HT1080 (cell line): Measurements from ENCODE around the gene LCLAT1. TPM values are rescaled to one million over a fixed set of nuclear protein-coding genes. Genes with fewer than 3 reads are reported as not detected.
"Not testable (repeated sequence)": the region's sequence is repeated elsewhere in the genome, so short reads cannot be mapped to it uniquely, and the experiment has no call there.

ENCODE experiments used
- DNase-seq: peaks from one replicate; pipeline ENCODE4 v3.0.0-alpha.2; 2015; ENCODE audit warnings: low read depth
- total RNA-seq: library from RNA; depleted of rRNA; stranded (reverse); fragments of >200 nt; shearing (Covaris generic); gene quantifications from 2 replicates; pipeline ENCODE4 v1.2.3, GENCODE V29; 2014

The LCLAT1 gene
- total RNA-seq, 1 experiment from 2014 or later, result 8.4 TPM

DNA sequence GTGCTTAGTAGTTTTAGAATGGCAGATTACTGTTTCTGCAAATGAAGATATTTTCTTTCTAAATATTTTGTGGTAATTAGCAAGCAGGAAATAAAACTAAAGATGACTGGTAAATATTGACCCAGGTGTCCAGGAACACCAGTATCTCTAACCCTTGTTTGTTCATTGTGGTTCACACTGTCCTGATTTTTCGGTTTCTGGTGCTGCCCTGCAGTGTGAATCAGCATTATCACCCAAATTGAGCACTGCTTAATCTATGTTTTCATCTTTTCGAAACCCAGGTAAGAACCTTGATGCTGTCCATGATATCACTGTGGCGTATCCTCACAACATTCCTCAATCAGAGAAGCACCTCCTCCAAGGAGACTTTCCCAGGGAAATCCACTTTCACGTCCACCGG, 192.8 kb downstream of the LCLAT1 start:
- DNase-seq, result no peak

DNA sequence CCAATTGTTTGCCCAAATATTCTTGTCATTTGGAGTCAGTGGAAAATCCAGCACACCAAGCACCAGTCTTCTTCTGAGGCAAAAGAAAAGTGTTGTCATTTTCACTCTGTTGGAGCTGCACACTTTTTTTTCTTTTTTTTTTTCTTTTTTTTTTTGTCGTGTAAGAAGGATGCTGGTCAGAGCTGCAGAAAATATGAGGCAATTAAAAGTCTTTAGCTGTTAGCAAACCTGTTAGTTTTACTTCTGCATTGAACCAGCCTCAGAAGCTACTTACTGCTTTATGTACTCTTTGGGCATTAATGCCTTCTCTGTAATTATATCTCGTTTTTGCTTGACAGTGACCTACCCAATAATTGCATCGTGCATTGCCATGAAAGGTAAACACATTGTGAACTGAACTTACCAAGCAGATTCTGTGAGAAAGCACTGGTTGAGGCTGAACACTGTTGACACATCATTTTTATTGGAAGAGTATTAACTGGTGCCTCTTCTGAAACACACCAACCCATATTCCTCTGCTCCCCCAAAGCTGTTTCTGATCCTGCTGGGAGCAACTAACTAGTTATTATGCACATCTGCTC, 194.8 kb downstream of the LCLAT1 start:
- no peak for DNase-seq

DNA sequence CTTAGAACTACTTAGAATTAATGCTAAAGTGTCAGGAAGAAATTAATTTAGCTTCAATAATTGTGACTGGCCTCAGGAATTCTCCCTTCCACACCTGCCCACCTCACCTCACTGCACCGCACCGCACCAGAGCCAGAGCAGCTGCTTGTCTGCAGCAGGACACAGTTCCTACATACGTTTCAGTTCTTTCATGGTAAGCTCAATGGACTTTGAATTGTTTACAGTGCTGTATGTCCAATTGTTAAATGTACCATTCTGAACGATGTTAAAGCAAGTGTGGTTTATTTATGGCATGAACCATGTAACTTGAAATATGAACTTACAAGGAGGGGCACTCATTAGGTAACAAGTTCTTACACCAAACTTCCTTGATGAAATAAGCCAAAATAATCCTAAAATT, 196.0 kb downstream of the LCLAT1 start:
- DNase-seq, result not testable (repeated sequence)

DNA sequence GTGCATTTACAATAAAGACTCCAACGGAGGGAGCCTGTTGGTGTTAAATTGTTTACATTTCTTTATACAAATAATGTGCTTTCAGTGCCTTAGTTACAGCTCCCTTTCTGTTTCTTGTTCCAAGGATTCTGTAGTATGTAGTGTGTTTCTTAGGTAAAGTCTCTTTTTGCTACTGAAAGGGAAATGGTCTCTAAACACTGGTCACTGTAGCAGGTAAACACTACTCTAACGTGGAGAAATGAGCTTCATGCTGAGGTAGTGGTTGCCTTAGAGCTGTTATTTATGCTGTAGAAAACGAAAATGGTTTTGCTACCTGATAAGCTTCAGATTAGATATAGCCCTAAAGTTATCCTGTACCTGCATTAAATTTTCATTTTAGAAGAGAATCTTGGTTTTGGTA, 196.6 kb downstream of the LCLAT1 start:
- no peak for DNase-seq

DNA sequence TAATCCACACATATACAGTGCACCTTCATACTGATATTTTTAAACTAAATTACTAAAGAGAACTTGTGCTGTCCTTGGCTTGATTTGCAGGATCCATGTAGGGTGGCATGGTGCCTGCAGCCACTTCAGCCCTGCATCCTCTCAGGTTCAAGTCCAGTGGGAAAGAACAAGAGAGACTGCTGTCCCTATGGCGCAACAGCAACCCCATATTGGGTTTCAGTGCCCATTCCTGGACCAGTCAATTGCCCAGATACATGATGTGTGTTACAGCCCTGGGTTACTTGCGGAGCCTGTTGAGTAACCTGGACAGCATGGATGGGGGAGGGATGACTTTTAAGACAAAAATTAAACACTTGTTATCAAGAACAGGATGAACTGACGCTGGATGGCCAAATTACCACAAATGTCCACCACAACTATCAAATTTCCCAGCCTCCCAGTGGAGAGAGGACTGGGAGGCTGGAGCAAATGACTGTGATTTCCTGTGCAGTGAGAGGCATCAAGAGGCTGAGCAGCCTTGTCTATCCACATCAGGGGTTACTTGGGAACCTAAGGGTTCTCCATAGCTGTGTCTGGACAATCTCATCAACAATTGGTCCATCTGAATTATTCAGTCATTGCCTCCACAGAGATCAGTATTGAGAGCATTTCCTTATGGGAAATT, 198.2 kb downstream of the LCLAT1 start:
- no peak for DNase-seq

DNA sequence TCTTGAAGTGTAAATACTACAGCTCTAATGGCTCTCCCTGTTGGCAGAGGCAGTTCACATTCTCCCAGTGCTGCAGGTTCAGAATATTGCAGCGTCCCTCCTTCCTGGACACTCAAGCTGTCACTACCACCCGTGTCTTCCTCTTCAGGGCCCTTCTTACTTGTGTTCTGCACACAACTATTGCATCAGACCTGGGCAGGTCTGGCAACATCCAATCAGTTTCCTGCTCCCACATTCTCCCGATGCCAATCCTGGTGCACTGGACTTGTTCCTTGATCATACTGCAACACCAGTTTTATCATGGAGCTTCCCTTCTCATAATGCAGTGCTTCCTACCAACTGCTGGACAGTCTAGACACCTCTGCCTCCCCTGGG, 198.7 kb downstream of the LCLAT1 start:
- DNase-seq, result no peak

DNA sequence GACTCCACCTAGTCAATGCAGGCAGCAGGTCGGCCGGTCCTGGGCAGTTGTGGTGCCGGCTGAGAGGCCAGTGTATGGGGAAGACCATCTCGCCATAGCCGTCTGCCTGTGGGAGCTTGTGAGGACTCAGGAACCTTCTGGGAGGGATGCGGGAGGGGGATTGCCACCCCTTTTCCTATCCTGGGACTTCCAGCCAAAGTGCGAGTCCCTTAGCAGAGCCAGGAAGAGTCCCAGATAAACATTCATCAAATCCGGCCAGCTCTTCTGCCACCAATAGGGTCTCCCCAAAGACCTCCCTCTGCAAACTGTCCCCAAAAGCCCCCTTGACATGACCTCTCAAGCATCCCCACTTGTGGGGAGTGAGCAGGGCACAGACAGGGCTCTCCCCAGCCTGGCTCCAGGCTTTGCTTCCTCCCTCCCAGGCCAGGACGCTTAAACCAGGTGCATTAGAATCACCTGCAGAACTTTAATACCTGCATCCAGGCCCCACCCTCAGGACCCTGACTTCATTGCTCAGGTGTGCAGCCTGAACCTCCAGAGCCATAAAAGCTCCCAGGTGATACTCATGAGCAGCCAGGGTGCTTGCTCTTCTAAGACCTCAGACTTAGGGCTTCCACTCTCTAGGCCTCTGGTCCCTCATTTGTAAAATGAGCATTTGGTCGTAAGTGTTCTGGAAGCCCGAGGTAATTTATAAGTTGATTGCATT, 200.9 kb downstream of the LCLAT1 start:
- DNase-seq, result no peak

DNA sequence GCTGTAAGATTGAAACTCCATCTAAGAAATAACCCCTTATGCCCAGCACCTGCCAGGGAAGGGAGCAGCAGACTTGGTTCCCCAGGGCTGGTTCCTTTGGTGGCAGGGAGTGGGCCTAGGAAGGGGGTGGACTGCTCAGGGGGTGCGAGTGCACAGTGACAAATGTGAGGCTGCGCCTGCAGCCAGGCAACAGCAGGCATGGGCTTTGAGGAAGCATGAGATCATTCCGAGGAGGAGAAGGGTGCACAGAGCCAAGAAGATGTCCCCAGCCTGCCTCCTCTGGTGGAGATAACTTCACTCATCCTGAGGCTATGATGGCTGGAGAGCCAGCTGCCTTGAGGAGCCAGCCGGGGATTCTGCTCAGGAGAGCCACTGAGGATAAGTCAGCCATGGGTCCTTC, 202.2 kb downstream of the LCLAT1 start:
- no peak for DNase-seq

DNA sequence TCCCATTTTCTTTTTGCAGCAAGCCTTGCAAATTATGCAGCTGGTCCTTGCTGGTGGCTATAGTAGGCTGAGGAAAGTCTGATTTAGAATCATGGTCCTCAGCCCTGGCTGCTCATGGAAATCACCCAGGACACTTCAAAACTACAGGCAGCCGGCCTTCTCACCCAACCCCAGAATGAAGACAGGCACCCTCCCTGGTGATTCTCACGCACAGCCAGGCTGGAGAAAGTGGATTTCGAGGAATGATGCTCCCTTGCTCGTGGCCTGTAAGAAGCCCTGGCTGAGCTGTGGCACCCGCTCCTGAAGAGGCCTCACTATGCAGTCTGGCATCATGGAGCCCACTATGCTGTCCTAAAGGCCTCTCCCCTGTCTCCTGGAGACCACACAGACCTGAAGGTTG, 202.8 kb downstream of the LCLAT1 start:
- DNase-seq, result no peak

DNA sequence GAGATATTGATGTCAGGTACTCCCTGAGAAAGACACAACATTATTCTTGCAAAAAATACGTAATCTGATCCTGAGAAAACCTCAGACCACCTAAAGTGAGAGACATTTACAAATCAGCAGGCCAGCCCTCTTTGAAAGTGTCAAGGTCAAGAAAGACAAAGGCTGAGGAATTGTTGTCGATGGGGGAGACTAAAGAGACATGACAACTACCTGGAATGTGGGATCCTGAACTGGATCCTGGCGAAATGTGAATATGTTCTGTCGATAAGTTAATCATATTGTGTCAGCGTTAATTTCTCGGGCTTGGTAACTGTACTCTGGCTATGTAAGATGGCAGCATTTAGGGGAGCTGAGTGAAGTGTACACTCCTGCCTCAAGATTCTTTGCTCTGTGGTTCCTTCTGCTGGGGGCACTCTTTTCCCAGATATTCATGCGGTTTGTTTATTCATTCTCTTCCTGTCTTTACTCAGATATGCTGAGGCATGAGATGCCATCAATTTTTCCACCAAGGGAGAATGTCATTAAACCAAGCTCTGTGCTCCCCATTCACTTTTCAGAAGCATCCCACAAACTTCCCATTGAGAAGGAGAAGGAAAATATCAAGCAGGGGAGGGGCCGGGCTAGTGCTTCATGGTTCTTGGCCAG, 205.3 kb downstream of the LCLAT1 start:
- no peak for DNase-seq

DNA sequence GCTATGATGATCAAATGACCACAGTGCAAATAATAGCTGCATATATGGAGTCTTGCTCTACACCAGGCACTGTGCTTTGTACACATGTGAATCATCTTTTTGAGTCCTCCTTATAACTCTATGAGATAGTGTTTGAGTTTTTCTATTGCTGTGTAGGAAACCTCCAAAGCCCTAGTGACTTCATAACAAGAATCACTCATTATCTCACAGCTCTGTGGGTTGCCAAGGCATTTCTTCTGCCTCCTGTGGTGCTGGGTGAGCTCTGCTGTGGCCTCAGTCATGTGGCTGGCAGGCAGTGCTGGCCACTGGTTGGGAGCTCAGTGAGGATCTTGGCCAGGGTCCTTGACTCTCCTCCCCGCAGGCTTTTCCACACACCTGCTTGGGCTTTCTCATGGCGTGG, 206.8 kb downstream of the LCLAT1 start:
- peak; percentile 50 for DNase-seq

DNA sequence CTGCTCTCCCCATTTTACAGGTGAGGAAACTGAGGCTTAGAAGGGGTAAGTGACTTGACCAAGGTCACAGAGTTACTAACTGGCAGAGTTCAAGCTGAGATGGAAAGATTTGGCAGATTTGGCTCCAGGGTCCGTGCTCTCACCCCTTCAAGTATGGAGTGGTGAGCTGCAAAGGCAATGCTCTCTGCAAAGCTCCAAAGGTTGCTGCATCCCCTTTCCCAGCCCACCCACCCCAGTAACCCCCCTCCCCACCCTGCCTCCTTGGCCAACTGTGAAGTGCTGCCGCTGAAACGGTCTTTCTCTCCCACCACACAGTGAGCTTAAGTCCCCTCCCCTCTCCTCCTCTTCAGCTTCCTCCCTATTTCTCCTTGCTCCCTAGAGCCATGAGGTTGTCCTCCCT, 207.4 kb downstream of the LCLAT1 start:
- DNase-seq, result no peak

DNA sequence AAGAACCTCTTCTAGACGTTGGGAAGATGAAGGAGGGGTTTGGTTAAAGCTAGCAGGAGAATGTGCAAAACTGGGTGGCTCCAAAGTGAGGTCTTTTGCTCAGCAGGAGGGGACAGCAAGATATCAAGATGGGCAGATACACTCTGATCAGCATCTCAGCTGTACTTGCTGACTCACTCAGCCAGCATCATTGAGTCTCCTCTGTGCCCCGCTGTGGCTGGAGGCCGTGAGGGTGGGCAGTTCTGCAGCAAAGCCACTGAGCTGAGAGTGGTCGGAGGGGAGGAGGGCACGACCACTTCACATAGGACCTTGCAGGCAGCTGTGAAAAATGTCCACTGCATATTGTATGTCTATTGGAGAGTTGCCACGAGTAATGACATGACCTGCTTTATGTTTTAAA, 208.2 kb downstream of the LCLAT1 start:
- DNase-seq, result no peak

DNA sequence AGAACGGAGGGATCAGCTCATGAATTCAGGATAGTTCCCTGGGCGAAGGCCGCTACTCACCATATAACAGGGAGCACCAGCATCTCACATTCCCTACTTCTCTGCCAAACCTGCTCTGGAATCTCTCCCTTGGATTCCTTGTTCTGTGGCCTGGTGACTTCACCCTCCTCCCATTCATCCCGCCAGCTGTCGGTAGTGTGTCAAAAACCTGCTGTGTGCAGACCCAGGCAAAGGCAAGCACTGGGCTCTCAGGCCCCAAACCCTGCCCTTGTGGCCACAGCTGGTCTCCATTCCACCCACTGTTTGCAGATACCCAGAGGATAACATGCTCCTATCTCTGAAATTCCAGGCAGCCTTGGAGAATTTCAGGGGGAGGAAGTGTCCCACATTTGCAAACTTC, 208.6 kb downstream of the LCLAT1 start:
- peak; percentile 37 for DNase-seq

DNA sequence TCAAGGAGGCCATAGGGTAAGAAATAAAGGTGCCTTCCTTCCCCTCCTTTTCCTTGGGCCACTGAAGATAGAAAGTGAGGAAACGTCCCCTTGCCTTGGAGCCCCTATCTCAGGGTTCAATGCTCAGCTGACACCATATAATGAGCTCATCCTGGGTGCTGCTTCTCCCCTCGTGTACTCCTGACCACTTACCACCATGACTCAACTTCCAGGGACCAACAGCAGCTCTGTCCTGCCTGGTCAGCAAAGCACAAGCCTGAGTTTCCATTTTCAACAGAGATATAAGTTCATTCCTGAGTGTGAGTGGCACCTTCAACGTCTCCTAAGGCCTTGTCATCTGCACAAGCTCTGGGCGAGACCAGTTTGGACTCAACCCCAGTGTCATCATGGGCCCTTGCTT, 209.0 kb downstream of the LCLAT1 start:
- DNase-seq, result peak; percentile 61

DNA sequence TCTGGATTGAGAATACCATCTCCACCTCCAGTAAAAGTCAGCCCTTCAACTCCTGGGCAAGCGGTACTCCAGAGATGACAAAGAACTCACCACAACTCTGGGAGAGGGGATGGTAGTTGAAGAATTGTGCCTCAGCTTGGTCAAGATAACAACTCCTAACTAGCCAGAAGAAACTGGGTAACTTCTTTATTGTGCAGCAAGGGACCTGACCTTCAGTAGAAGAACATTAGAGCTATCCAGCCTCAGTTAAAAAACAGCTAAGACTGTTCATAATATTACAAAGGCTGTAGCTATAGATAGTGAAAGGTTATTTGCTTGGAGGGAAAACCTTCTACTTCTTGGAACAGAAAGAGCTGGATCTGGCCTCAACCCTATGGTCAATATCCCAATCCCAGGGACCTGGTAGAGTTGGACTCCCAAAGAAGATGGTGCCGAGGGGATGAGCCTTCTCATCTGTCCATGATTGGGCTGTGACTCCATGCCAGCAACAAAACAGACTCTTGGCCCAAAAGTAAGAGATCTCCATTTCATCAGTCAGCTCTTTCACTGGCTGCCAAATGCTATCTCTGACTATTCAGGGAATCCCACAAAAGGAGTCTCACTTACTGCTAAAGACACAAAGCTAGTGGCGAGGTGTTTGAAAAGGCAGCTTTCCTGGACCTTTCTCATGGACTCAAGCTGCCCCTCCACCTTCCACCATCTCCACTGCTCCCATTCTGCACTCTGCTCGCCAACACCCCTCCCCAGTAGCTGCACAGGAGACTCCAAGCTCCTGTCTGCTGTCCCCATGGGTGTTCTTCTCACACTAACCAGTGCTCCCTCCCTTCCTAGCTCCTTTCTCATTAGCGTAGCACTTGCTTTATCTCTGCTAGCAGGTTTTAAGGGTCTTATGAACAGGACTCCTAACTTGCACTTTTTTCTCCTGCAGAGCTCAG, 214.4 kb downstream of the LCLAT1 start:
- DNase-seq, result peak; percentile 76

DNA sequence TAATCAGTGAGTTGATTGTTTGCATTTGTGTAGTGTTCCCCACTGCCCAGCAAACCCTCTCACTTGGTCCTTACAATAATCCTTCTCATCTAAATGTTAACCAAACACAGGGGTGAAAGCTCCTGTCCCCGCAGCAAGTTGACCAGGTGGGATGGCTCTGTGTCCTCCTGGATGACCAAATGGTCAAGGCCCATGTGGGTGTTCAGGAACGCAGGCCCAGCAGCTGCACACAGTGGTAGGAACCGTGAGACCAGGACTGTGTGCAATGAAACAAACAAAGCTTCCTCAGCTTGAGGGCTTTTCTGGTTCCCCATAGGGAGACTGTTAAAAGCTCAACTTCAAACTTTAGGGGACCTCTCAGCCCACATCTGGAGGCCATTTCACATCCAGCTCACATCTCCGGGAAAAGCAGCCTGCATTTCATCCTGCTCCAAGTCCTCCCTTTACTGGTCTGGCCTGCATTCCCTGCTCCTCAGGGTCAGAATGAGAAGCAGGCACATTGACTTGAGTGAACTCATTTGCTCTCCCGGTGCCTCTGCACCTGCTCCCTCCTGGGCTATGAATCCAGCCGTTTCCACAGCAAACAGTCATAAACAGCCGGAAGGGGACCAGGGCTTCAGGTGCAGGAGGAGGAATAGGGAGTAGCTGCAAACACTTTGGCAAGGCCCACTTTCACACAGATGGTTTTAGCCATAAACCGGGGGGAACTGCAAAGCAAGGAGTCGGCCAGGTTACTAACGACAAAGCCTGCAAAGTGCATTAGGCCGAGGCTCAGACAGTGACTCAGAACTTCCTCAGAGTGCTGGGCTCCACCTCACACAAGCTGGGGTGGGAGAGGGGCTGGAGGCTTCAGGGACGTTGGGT, 215.5 kb downstream of the LCLAT1 start:
- DNase-seq, result peak; percentile 79

DNA sequence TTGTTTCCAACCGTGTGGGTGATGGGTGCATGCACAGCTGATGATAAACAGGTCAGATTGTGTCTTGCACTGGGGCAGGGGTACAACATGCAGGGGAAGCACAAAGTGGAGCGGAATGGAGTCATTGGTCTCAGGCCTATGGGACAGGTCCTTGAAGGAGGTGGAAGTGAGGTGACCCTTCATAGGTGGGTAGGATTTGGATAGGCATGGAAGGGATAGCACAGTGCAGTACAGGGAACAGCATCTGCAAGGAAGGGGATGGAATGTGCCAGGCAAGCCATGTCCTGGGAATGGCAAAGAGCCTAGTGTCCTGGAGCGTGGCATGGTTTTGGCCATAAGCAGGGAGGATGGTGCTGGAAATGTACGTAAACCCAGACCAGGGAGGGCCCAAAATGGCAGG, 216.3 kb downstream of the LCLAT1 start:
- no peak for DNase-seq

DNA sequence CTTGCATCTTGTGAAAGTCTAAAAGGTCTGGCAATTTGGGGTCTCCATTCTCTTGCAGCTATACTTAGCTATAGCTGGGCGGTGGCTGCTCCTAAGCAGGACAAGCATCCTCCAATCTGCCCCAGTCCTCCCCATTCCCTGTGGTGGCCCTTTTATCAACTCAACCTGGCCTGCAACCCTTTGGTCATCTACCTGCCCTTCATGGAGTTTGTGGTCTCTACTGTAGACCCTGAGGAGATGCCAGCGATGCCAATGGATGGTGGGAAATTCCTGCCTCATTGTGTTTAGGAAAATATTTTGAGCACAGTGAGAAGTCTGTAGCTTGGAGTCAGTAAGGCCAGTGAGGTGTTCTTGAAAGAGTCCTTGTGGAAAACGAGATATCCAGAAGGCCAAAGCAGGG, 216.8 kb downstream of the LCLAT1 start:
- no peak for DNase-seq

DNA sequence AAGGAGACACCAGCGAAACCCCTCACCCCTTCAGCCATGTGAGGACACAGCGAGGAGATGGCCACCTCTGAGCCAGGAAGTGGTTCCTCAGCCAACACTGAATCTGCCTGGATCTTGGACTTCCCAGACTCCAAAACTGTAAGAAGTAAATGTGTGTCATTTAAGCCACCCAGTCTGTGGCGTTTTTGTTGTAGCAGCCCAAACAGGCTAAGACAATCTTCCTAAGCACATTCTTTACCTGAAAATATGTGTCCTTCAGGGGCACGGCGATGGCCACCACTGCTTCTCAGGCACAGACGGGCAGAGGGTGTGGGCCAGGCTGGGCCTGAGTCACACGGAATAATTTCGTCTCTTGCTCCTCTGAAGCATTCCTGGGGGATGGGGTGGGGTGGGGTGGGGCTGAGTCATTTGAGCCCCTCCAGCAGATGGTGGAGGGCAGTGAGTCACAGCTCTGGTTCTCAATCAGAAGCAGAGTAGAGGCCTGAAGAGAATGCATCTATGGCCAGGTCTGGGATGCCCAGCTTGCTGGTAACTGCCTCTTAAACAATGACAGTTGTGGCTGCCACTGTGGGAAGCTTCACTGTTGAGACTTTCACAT, 217.8 kb downstream of the LCLAT1 start:
- peak; percentile 96 for DNase-seq
